Breast epithelium (tissue), 3 donors: ENCODE measurements around the gene RGN.

Experiments used
- POLR2A ChIP-seq: fragments of 450-650 bp; IDR thresholded peaks from one replicate; pipeline ENCODE4 v1.6.1; 2016; ENCODE audit warnings: antibody characterized with exemption, mild to moderate bottlenecking, moderate library complexity
- POLR2AphosphoS5 ChIP-seq, 3 donors: sonication (generic); formaldehyde crosslinking; IDR thresholded peaks; one replicate each; pipeline ENCODE4 v1.6.1; 2017; ENCODE audit warnings: antibody characterized with exemption in 3 of 3
- TF ChIP-seq, protein P1 (sequence below), 3 donors: fragments of 450-650 bp; IDR thresholded peaks; one replicate each; pipeline ENCODE4 v1.5.1; 2016 to 2017; ENCODE audit warnings: antibody characterized with exemption in 3 of 3, mild to moderate bottlenecking in 3 of 3, moderate library complexity in 3 of 3

DNA sequence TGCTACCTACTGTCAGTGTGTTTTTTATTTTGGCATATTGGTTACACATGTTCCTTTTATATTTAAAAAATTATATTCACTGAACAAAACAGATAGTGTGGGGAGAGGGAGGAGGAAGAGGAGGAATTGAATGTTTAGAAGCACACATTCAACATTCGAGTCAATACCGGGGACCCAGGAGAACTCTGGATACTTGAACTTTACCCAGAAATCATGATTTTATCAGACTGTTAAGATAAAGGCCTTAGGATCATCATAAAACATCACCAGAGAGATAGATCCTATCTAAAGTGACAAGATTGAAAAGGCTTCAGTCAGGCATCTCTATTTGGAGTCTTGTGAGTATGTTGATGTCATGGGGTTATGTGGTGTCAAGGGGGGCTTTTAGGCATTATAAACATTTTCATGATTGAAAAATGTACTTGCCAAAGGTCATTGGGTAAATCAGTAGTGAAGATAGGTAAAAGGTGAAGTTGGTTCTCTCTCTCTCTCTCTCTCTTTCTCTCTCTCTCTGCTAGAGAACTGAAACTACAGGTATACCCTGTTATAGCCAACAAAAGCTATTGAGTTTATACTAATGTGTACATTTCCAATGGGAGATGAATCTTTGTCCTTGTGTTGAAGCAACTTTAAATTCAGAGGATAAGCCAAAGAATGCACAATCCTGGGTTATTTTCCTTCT lies 16.9 kb upstream of the RGN start:
- TF ChIP-seq, protein P1, sequence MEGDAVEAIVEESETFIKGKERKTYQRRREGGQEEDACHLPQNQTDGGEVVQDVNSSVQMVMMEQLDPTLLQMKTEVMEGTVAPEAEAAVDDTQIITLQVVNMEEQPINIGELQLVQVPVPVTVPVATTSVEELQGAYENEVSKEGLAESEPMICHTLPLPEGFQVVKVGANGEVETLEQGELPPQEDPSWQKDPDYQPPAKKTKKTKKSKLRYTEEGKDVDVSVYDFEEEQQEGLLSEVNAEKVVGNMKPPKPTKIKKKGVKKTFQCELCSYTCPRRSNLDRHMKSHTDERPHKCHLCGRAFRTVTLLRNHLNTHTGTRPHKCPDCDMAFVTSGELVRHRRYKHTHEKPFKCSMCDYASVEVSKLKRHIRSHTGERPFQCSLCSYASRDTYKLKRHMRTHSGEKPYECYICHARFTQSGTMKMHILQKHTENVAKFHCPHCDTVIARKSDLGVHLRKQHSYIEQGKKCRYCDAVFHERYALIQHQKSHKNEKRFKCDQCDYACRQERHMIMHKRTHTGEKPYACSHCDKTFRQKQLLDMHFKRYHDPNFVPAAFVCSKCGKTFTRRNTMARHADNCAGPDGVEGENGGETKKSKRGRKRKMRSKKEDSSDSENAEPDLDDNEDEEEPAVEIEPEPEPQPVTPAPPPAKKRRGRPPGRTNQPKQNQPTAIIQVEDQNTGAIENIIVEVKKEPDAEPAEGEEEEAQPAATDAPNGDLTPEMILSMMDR (IDR thresholded peaks at IDR 0.05) = no peak
- TF ChIP-seq POLR2A (no peak), POLR2AphosphoS5 (IDR thresholded peaks at IDR 0.05) (no peak)
